ENCODE results near the gene SART3.
"Not testable (repeated sequence)": the region's sequence is repeated elsewhere in the genome, so short reads cannot be mapped to it uniquely, and the experiment has no call there.

The SART3 gene

DNA sequence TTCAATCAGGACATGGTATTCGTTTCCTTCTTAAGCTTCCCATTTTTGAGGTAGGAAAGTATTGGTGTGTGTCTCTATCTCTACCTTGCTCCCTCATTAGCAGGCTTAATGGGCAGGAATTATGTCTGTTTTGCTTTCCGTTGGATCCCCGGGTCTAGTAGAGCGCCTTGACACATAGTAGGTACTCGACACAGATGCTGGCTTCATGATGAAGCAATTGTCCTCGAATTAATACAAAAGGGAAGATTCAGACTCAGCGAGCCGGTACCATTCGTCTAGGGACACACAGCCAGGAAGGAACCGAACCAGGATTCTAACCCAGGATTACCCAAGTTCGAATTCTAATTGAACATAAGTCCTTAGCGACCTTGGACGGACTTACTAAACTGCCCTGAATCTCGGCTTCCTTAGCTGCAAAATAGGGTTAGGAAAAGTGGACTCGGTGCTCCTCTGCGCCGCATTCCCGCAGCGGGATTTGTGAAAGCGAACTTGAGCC, 927 bp upstream of the SART3 start:
- no peak for DNase-seq

DNA sequence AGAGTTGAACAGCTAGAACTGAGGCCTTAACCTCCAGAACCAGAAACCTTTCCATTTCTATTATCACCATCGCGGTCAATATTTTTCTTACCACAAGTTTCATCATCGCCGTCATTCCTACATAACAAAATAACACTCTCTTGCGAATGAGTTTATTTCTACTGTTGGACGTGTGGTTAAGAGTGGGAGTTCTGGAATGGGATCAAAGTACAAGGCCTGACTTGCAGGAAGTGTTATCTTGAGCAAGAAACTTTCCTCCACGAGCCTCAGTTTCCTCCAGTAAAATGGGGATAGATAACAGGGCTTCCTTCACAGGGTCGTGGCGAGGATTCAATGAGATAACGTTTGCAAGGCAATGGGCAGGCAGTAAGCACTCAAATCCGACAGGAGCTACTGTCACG, 652 bp downstream of the SART3 start:
- DNase-seq, result no peak

DNA sequence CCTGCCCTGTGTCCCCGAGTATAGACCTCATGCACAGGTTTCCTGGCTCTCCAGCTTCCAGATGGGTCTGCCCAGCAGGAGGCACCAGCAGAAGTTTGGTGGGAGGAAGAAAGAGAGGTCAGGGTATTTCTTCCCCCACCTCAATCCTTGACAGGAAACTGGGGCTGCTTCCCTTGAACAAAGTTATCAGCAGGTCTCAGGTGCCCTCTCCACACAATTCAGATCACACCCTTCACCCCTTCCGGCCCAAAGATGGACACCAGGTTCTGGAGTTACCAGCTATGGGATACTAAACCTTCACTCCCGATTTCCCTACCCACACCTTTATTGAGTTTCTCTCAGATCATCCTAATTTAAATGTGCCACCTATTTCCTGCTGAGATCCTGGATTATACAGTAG, 1.2 kb downstream of the SART3 start:
- no peak for DNase-seq

DNA sequence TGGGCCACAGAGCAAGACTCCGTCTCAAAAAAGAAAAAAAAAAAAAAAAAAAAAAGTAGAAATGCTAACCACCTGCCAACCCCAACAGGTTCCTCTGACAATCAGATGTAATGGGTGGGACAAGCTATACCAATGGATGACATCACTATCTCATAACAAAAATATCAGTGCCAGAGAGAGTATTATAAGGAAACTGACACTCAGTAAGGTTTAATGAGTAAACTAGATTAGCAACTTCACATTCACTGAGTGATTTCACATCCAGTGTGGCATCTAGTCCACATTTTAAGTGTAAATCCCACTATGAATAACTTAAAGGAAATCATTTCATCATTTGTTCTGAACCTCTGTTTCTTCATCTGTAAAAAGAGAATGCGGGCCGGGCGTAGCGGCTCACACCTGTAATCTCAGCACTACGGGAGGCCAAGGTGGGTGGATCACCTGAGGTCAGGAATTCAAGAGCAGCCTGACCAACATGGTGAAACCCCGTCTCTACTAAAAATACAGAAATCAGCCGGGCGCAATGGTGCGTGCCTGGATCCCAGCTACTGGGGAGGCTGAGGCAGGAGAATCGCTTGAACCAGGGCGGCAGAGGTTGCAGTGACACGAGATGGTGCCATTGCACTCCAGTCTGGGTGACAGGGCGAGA, 1.8 kb downstream of the SART3 start:
- DNase-seq, result no peak

DNA sequence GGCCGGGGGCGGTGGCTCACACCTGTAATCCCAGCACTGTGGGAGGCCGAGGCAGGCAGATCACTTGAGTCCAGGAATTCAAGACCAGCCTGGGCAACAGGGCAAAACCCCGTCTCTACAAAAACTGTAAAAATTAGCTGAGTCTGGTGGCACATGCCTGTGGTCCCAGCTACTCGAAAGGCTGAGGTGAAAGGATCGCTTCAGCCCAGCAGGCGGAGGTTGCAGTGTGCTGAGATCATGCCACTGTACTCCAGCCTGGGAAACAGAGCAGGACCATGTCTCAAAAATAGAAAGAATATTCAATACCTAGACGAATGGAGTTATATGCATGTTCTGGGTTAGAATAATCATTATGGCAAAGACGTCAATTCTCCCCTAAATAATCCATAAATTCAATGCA, 5.6 kb downstream of the SART3 start:
- DNase-seq, result not testable (repeated sequence)

DNA sequence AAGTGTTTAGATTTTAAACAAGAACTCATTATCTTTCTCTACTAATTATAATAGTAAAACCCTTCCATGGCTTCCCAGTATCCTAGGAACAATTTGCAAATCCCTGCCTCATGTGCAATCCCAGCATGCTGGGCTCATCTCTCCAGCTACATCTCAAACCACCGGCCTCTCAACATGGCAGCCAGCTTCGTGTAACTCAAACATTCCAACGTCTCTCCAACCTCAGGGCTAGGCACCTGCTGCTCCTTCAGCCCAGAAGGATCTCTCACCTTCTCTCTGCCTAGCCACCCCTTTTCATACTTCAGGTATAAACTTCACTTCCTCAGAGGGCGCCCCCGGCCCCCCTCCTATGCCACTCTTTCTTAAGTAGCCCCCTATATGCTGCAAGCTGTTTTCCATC, 7.2 kb downstream of the SART3 start:
- DNase-seq, result no peak

DNA sequence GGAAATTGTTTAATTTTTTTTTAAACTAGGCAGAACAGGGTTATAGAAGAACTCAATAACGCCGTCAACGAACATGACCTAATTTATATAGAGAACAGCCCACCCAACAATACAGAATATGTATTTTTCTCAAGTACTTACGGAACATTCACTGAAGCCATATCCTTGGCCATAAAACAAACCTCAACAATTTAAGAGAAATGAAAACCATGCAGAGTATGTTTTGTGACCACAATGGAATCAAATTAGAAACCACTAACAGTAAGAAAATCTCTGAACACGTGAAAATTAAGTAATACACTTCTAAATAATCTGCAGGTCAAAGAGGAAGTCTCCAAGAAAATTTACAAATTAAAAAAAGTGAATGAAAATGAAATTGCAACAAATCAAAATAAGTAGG, 9.4 kb downstream of the SART3 start:
- DNase-seq, result no peak

DNA sequence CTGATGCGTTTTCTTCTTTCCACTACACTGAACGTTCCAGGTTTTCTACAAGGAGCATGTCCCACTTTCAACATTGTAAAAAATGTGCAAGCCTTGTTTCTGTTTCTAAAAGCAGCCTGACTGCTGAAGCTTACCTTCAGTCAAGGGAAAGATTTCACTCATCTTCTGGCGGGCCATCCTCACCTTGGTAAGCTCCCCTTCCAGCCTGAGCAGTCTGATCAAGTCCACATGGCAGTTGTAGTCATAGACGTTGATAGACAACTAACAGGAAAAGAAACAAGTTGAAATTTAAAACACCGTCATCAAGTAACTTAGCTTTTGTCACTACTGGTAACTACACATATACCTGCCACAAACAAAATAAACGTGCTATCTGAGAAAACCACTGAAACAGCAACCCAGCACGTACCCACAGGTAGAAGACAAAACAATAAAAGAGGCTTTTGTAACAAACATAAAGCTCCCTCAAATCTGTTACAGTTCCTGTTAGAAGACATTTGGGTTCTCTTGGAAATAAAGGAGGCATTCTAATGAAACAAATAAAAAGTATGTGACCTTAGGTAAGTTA, 11.9 kb downstream of the SART3 start:
- DNase-seq, result no peak

DNA sequence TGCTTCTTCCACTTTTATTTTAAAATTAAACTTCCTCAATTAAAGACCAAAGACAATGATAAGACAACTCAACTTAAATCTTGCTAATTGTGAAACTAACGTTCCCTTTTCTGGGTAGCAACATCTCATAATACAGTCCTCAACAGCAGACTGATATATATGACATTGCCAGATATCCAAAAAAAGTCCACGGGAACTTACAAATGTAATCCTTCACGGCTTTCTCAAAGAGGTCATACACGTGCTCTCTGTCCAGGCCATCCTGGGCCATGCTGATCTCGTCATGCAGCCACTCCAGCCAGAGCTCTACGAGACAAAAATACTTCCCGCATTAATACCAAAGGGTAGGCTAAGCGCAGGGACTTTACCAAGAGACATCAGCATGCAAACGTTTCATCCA, 13.3 kb downstream of the SART3 start:
- no peak for DNase-seq

DNA sequence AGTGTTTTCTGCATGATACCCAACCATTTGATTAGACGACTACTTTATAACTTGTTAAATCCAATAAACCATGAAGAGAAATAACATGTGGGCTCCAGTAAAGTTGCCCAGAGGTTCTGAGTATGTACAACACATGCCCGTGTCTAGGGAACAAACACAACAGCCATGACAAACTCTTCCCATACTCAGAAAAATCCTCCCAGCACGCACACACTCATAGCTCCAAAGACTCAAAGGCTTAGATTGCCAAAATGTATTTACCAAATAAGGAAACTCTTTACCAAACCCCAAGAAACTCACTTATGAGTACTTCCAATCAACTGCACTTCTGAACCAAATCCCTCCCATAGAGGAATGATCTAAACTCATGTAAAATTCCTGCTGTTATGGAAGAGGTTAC, 17.3 kb downstream of the SART3 start:
- DNase-seq, result no peak

DNA sequence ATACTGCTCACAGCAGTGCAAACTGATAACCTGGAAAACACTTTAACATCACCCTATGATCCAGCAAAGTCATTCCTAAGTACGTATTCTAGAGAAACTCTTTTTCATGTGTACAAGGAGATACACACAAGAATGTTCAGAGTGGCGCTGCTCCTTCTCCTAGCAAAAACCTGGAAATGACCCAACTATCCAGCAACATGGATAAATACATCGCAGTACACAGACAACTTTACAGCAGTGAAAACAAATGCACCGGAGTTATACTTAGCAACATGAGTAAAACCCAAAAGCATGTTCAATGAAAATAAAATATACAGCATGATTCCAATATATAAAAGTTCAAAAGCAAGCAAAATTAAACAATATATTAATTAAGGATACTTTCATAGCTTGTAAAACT, 18.7 kb downstream of the SART3 start:
- DNase-seq, result no peak

DNA sequence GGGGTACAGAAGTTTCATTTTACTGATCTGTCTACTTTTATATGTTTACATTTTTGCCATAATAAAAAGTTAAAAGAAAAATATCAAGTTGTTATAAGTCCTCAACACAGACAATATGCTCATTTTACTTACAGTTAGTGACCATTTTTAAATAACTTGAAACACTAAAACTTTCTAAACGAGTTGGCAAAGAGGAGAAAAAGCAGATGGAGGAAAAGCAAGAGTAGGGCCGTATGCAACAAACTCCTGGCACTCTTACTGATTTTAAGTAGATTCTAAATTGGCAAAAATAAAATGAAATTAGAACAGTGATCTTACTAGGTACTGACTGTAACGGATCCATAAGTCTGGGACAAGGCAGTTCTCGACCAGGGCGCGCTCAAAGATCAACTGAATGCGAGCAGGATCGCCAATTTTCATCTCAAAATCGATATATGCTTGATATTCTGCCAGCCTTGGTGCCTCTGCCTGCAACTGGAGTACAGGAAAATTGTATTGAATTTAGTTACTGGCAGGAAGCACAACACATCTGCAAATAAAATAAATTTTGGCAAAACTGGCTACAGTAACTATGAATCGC, 22.3 kb downstream of the SART3 start:
- DNase-seq, result no peak

DNA sequence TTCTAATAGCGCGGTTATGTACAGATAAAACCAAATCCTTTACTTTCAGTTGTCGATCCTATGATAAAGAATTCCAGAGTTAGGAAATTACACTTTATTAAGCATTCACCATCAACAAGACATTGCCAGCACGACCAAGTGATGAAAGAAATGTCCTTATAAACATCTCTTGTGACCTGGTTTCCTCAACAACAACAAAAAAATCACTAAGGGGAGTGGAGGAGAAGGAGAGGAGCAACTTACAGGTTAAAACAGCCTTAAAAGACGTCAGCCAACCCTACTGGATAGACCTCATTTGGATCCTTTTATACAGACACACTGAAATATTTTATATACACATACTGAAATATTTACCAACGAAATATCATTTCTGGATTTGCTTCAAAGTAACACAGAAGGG, 22.8 kb downstream of the SART3 start:
- DNase-seq, result no peak

DNA sequence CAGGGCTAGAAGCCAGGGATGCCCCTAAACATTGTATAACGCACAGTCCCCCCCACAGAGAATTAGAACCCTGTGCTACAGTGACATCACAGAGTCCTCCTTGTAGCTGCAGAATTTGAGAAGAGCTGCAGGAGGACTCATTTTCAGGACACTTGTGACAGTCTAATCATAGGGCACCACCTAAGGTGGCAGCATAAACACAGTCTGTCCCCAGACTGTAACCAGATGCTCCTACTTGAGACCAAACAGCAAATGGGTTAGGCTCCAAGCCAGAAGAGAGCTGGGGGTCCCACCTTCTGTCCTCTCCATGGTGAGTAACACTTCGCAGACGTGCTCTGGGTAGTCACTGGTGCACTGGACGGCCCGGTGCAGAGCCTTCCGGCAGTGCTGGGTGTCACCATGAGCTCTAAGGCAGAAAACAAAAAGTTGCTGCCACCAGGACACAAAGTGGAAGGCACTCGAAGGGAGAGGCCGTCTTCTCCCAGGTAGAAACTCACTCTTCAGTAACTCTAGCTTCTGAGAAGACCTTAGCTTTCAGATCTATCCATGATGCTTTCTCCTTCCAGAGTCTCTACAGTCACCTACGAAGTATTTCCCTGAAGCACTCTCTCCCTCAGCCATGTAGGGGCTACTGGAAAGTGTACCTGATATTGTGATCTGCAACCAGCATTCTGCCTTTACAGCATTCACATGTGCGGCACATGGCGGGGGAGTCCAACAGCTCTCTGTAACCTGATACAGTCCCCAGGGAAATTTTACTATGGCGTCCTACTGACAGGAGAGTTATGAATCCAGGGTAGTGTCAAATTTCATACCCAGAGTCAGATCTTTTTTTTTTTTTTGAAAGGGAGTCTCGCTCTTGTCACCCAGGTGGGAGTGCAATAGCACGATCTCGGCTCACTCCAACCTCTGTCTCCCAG, 28.8 kb downstream of the SART3 start:
- DNase-seq, result no peak

DNA sequence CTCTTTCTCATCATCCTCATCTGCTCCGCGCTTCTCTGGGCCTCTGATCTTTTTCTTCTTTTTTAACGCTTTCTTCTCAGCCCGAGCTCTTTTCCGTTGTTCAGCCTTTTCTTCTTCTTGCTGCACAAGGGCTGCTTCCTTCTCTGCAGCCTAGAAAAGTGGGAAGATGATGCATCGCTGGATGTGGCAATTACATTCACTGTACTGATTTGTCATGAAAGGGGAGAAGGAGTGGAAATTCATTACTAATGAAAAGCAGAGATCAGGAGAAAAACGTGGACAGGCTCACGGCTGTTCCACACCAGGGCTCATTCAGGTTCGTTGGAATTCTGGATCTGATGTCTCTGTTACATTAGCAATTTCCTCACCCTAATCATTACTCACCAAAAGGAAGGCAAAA, 30.8 kb downstream of the SART3 start:
- no peak for DNase-seq

DNA sequence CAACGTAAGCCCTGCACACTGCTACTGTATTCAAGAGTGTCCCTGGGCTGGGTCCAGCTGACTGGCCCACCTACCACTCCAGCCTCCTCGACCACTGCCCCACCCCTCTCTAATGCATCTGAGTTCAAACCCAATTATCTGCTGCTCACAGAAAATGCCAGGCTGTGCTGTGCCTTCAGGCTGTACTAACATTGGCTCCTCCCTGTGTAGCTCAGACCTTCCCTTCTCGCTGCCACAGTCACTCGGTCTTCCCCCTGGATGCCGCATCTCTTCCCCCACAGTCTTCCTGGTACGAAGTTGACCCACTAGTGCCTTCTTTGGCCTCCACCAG, 33.8 kb downstream of the SART3 start:
- DNase-seq, result no peak

DNA sequence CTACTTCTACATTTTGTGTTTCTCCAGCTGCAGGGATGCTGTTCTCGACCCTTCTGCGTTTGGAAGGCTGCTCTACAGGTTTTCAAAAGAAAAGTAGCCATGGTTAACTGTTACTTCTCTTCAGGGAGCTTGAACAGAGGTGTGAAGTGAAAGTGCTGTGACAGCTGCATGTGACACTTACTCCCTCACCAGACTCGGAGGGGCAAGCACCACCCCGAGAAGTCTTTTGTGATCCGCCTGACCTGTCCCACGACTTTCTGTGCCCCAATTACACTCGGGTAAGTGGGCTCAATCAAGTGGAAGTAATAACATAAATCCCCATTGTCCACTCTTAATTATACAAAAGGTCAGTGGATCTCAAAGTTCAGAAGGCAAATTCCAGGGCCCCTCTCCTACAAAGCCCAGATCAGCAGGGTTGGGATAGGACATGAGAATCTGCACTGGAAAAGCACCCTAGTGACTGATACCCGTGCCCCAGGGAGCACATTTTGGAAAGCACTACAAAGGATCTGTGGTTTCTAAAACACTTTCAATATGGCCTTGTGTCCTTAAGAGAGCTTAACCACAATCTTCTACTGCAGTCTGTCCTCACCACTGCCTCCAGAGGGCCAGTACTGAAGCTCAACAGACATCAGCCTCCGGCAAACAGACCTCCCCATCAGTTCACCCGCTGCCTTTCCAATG, 34.3 kb downstream of the SART3 start:
- no peak for DNase-seq

DNA sequence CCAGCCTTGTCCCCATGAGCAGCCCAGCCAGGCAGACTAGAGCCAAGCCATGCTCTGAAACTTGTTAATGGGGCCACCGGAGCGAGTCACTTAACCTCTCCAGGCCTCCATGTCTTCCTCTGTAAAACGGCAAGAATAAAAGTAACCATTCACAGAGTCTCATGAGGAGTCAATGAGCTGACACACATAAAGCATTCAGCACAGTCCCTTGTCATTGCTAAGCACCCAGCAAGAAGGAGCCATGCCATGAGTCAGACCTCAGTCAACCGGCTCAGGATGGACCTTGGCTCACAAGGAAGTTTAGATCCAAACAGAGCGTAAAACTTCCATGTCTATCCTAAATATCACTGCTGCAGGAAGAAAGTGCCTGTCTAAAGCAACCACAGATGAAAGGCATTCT, 35.3 kb downstream of the SART3 start:
- no peak for DNase-seq

DNA sequence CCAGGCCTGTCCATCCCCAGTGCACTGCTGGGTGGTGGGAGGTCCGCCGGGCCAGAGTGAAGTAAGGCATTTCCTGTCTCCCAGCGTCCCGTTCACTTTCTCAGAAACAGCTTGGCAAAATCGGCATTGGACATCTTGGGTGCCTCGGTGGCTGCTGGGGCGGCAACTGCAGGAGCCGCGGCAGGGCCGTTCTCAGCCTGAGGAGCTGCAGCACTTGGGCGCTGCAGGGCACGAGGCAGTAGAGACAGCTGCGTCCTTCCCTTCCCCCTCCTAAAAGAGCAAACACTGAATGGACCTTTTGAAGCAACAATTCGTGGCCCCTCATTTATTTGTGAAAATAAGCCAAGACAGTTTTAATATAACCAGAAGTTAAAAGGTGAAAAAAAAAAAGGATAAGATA, 37.6 kb downstream of the SART3 start:
- DNase-seq, result no peak

DNA sequence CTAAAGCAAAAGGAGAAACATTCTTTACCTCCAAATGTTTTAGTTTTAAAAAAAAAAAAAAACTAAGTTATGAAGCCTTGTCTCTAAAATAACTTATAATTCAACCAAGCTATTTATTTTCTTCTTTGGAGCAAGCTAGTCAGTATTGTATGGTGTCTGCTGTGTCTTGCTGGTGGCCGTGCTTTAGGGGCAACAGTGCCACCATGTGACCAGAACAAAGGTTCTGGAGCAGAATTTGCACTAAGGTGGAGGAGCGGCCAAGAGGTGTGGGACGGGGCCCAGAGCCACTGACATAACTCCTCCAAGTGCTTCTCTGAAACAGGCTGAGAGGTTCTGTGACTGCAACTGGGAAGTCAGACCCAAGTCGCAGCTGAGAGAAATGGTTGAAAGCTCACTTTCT, 41.4 kb downstream of the SART3 start:
- no peak for DNase-seq

DNA sequence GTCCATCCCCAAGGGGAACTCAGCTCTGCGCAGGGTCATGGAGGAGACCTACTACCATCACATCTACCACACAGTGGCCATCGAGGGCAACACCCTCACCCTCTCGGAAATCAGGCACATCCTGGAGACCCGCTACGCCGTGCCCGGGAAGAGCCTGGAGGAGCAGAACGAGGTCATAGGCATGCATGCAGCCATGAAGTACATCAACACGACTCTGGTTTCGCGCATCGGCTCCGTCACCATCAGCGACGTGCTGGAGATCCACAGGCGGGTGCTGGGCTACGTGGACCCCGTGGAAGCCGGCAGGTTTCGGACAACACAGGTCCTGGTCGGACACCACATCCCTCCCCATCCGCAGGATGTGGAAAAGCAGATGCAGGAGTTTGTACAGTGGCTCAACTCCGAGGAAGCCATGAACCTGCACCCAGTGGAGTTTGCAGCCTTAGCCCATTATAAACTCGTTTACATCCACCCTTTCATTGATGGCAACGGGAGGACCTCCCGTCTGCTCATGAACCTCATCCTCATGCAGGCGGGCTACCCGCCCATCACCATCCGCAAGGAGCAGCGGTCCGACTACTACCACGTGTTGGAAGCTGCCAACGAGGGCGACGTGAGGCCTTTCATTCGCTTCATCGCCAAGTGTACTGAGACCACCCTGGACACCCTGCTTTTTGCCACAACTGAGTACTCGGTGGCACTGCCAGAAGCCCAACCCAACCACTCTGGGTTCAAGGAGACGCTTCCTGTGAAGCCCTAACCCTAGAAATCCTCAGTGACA, 42.1 kb downstream of the SART3 start:
- no peak for DNase-seq

DNA sequence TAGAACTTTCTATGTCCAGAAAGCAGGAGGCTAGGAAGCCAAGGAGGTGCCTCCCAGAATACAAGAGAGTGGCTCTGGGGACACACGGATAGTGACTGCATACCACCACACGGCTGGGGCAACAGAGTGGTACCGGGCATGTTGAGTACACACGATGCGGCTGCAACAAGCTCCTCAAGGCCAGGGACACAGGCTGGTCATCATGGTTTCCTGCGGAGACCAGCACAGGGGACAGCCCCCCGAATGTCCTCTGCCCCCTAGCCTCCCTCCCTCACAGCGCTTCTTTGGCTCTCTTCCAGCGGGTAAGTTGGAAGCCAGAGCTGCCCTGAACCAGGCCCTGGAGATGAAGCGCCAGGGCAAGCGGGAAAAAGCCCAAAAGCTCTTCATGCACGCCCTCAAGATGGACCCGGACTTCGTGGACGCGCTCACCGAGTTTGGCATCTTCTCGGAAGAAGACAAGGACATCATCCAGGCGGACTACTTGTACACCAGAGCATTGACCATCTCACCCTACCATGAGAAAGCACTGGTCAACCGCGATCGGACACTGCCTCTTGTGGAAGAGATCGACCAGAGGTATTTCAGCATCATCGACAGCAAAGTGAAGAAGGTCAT, 42.8 kb downstream of the SART3 start:
- no peak for DNase-seq

Measured in SHP77 (cell line).